ENCODE results near the gene LGALS1.
A peak's percentile ranks its signal among the peaks of the same experiment; 100 is the strongest.
"Not testable (repeated sequence)": the region's sequence is repeated elsewhere in the genome, so short reads cannot be mapped to it uniquely, and the experiment has no call there.

Gene LGALS1

DNA sequence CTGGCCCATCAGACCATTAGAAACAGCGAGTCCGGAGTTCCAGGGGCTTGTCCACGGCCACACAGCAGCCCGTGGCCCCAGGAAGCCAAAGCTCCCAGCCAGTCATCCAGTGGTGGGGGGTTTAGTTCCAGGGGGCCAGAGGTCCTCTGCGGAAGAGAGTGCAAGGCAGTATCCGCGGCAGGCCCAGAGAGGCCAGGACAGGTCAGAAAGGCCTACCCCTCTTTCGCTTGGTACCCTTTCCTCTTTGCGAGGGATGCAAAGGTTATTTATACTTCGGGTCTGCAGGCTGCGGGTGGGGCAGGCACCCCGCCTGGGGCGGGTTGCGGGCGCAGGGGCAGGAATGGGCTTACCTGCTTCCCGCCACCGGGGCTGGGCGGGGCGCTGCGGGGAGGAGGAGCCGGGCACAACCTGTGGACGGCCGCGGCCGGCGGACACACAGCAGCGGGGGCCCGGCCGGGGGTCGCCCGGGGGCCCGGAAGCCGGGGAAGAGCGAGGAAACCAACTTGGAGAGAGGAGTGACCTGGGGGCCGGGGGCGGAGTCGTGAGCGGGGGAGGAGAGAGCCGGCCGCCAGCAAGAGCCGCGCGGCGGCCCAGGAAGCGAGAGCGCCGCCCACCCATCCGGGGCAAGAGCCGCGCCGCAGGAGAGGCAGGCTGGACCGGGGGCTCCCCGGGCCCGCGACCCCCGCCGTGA is 36.2 kb upstream of the LGALS1 start, which contains the start of gene SH3BP1:
SH3BP1 (plus strand) TSS at position 600 of the 691 bp plus-strand sequence. CDS start 119 bp downstream, outside the sequence.
- no peak for DNase-seq (ENCODE audit: low spot score)

DNA sequence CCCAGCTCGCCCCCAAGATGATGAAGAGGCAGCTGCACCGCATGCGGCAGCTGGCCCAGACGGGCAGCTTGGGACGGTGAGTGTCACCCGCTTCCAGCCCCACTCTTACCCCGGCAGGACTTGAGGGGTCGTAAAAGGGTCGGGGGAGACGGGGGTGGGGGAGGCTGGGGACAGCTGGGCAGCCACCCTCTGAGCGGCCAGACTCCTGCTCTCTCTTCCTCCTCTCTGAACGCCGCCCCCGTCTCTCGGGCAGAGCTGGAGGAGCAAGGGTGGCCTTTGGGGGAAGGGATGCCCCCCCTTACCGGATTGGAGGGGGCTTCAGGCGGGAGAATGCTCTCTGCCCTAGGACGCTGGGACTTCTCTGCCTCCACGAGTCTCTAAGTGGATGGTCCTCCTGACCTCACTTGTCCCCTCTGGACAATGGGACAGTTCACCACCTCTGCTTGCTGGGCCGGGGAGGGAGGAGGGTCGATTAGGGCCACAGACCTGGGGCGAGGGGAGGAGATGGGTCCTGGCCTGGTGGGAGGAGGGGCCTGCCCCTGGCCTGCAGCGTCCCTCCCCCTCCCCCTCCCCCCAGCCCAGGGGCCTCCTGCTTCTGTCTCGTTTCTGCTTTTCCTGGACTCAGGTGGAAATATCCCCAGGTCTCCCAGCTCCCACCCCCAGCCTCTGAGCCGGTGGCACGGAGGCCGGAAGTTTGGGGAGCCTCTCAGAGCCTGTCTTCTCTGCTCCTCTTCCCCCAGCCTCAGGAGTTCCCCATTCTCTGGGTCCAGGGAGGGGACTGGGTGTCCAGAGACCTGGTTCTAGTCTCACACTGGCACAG is 35.5 kb upstream of the LGALS1 start:
- DNase-seq (ENCODE audit: low spot score): no peak

DNA sequence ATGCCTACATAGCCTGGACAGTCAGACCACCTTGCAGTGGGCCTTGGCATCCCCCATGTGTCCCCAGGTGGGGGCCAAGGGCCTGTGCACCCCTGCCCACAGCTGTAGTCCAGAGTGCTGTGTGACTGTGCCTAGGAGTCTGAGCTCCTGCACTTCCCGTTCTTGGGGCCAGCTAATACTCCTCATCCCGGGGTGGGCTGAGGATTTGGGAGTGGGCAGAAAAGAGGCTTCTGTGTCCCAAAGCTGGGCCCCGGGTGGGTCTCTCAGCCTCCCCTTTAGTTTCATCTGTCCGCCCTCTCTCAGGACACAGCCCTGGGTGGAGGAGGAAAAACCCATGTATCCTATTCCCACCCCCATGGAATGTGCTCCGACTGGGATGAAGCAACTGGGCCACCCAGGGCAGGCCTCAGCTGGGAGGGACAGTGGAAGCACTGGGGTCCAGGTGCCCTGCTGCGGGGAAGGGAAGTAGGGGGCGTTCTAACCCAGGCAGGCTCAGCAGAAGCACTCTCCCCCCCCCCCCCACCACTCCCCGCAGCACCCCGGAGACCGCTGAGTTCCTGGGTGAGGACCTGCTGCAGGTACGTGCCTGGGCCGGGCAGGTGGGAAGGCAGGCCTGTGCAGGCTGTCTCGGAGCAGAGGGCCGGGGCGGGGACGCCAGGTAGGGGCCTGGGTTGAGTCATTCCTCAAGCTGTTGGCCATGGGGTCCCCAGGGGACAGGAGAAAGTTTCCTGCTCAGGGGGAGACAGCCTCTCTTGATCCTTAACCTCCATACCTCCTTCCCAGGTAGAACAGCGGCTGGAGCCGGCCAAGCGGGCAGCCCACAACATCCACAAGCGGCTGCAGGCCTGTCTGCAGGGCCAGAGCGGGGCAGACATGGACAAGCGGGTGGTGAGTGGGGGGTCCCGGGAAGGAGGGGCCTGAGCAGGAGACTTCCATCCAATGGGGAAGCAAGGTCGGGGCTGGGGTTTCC is 34.6 kb upstream of the LGALS1 start:
- no peak for DNase-seq (ENCODE audit: low spot score)

DNA sequence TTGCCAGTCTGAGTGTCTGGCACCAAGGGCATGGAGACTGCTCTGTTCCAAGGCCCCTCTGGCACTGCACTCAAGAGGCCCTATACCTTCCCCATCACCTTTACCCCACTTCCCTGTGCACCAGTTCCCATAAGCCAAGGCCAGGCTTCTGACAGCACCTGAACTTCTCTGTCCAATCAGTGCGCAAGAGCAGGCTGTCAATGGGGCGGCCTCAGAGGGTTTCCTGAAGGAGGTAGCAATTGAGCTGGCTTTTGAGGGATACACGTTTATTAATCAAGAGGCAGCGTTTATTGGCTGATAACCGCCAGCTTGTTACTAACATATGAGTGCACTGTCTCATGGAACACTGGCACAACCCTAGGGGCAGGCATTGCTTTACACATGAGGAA is 33.9 kb upstream of the LGALS1 start:
- no peak for DNase-seq (ENCODE audit: low spot score)

DNA sequence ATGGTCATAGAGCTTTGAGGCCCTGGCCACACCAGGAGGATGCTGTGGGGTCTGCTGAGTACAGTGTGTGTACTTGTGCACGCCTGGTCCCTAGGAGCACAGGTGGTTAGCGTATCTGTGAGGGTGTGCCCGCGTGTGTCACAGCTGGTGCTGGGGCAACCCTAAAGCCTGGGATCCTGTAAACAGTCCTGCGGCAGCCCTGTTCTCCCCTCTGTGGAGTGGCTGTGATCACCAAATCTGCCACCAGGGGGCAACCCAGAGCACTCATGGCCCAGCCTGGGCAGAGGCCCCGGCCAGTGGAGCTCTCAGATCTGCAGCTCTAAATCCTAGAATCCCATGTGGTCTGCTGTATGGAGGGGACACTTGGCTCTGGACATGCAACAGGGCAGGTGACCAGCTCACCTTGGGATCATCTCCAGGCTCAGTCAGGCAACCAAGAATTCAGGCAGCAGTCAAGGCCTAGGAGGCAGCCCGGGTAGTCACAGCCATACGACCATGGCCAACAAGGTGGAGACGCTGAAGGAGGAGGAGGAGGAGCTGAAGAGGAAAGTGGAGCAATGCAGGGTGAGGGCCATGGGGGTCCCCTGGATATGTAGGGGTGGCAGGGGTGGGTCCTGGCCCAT is 32.1 kb upstream of the LGALS1 start:
- peak; percentile 82 for DNase-seq (ENCODE audit: low spot score)

DNA sequence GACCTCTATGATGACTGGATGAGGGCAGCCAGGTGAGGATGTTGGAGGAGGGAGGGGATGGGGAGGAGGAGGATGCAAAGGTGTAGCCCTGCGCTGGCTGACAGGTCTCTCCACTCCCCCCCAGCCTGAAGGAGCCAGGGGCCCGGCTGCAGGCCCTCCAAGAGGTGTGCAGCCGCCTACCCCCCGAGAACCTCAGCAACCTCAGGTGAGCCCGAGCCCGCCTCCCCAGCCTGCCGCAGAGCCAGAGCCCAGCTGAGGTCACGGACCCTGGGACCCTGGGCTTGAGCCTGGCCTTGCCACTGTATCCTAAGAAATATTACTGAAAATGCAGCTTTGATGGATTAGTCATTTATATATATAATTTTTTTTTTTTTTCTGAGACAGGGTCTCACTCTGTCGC is 28.1 kb upstream of the LGALS1 start:
- DNase-seq (ENCODE audit: low spot score): no peak

DNA sequence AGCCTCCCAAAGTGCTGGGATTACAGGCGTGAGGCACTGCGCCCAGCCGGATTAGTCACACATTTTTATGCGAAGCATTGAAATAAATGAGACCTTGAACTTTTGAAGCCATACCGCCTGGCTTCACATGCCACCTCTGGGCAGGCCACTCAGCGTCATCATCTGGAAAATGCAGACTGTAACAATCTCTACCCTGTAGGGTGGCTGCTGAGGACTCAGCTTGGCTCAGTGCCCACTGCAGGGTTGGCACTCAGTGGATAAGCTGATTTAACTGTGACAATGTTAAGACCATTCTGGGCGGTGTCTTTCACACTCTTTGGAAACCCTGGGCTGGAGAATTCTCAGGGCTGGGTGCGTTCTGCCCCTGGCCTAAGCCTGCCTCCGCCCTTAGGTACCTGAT is 27.5 kb upstream of the LGALS1 start:
- no peak for DNase-seq (ENCODE audit: low spot score)

DNA sequence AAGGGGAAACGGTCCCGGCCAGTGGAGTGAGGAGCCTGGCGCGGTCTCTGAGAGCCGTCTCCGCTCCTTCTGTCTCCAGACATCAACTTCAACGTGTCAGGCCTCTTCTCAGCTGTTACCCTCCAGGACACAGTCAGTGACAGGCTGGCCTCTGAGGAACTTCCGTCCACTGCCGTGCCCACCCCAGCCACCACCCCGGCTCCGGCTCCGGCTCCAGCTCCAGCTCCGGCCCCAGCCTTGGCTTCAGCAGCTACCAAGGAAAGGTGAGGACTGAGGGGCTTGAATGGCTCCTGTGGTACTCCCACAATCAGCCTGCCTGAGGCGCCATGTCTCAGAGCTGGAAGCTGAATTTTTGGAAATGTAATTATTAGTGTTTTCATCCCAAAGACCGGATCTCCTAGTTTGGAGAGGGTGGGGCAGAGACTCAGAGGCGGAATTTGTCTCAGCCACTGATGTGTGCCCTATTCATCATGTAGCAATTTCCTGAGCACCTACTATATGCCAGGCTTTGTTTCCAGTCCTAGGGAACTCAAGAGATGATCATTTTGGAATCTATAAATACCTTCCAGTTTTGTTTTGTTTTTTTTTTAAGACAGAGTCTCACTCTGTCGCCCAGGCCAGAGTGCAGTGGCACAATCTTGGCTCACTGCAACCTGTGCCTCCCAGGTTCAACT is 24.8 kb upstream of the LGALS1 start:
- no peak for DNase-seq (ENCODE audit: low spot score)

DNA sequence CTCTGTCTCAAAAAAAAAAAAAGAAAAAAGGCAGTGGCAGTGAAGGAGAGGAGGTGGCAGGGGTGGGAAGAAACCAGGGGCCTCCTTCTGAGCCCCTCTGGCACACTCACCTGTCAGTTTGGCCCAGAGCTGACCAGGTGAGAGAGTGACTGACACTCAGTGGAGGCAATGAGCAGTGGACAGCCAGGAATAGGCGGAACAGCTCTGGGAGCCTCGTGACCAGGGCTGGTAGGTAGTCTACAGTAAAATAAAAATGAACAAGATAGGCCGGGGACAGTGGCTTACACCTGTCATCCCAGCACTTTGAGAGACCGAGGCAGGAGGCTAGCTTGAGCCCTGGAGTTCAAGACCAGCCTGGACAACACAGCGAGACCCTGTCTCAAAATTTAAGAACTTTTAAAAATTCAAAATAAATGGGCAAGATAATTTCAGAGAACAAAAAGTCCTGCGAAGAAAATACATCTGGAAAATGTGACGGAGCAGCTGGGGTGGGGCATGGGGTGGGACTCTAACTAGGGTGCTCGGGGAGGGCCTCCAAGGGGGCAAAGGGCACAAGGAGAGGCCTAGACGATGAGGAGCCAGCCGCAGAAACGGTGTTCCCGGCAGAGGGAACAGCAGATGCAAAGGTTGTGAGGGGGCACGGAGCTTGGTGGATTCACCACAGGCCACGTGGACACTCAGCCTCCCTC is 20.7 kb upstream of the LGALS1 start:
- DNase-seq (ENCODE audit: low spot score): no peak

DNA sequence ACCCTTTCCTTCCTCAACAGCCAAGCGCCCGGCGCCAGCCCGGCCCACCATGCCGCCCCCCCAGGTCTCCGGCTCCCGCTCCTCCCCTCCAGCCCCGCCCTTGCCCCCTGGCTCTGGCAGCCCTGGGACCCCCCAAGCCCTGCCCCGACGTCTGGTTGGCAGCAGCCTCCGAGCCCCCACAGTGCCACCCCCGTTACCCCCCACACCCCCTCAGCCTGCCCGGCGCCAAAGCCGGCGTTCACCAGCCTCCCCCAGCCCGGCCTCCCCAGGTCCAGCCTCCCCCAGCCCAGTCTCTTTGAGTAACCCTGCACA is 20.2 kb upstream of the LGALS1 start:
- DNase-seq (ENCODE audit: low spot score): no peak

DNA sequence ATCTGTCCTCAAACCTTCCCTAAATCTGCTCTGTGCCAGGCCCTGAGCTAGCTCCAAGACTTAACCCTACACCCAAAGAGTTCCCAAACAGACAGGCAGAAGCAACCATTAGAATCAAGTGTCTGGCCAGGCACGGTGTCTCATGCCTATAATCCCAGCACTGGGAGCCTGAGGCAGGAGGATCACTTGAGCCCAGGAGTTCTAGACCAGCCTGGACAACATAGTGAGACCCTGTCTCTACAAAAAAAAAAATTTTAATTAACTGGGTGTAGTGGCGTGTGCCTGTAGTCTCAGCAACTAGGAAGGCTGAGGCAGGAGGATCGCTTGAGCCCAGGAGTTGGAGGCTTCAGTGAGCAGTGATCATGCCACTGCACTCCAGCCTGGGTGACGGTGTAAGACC is 18.9 kb upstream of the LGALS1 start:
- DNase-seq (ENCODE audit: low spot score): not testable (repeated sequence)

DNA sequence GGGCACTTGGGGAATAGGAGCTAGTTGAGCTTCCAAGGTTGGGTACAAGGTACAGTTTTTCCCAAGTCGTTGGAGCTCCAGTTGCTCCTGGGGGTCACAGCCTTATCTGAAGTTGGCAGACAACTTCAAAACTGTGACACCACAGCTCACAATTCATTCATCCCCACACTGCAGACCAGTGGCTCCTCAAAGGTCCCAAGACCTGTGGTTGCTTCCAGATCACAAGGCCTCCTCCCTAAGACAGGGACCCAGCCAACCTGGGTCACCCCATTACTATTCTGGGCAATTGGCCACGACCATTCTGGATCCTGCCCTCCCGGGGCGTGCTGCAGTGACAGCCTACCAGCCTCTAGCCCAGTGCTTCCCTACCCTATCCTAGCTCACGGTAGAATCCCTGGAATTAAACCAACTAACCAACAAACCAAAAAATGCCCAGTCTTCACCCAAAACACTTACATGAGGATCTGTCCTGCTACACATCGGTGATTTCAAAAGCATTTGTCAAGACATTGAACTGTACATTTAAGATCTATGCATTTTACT is 17.8 kb upstream of the LGALS1 start:
- DNase-seq (ENCODE audit: low spot score): no peak

DNA sequence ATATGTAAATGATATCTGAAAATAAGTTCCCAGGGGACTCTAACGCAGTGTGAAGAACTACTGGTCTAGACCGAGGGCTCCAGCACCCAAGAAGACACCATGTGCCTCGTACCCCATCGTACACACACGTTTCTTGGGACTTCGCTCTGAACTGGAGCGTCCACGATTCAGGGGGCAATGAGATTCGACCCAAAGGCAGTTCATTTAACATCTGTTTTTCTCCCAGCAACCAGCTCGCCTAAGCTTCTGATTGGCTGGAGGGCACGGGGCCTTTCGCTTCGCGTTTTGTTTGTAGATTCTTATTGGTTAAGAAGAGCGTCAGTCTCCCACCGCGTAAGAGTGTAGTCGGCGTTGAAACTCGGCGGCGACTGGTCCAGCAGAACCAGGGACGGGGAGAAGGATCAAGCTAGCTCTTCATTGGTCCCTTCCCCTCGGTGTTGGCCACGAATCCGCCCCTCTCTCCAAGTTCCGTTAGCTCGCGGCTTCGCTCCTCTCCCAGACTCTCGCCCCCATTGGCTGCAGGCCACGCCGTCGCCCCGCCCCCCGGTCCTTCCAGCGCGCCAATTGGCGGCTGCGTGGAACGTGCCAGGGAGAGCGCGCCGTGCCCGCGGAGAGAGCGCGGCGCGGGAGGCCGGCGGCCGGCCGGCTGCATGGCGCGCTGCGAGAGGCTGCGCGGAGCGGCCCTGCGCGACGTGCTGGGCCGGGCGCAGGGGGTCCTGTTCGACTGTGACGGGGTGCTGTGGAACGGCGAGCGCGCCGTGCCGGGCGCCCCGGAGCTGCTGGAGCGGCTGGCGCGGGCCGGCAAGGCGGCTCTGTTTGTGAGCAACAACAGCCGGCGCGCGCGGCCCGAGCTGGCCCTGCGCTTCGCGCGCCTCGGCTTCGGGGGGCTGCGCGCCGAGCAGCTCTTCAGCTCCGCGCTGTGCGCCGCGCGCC is 17.0 kb upstream of the LGALS1 start, which contains the start of gene PDXP:
PDXP (plus strand) TSS at position 591 of the 933 bp plus-strand sequence; CDS start at position 651, 60 bp downstream.
- peak; percentile 100 for DNase-seq (ENCODE audit: low spot score)

DNA sequence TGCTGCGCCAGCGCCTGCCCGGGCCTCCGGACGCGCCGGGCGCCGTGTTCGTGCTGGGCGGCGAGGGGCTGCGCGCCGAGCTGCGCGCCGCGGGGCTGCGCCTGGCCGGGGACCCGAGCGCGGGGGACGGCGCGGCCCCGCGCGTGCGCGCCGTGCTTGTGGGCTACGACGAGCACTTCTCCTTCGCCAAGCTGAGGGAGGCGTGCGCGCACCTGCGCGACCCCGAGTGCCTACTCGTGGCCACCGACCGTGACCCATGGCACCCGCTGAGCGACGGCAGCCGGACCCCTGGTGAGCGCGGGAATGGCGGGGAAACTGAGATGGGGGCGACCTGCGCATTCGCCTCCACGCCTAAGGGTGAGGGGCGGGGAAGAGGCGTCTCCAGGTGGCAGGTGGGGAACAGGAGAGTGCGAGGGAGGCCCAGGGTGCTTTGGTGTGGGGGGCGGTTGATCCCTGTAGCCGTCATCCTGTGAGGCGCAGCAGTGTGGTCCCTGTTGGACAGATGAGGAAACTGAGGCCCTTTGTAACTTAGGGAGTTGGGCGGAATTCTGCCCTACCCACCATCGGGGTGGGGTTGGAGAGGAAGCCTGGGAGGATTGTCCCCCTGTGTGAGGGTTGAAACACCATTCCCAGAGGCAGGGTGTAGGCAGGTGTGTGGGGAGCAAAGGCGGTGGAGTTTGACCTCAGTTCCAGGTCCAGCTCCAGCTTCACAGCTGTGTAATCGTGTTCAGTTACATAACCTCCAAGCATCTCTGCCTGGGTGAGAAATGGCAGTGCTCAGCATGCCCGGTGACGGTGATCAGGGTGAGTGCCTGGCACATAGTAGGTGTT is 16.2 kb upstream of the LGALS1 start:
- DNase-seq (ENCODE audit: low spot score): no peak

DNA sequence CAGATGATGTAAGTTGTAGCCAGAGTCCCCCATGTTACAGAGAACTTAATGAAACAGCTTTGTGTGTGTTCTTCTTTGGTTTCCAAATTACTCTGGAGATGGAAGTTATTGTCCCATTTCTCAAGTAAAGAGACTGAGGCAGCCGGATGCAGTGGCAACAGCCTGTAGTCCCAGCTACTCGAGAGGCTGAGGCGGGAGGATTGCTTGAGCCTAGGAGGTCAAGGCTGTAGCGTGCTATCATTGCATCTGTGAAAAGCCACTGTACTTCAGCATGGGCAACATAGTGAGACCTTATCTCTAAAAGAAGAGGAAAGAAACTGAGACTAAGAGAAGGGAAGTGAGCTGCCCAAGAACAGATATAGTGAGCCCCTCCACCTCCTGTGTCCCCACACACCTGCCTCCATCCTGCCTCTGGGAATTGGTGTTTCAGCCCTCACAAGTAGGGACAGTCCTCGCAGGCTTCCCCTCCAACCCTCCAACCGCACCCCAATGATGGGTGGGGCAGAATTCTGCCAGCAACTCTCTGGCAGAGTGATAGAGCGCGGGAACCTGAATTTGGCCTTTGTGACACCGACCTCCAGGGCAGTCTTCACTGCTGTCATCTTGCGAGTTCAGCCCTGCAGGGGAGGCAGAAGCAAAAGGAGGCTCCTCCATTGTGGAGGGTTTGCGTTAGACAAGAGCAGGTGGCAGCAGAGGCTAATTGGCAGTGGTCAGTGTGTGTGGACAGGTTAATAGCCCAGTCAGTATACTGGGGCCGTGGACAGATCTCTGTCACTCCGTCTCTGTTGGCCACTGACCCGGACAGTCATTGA is 15.3 kb upstream of the LGALS1 start:
- no peak for DNase-seq (ENCODE audit: low spot score)

DNA sequence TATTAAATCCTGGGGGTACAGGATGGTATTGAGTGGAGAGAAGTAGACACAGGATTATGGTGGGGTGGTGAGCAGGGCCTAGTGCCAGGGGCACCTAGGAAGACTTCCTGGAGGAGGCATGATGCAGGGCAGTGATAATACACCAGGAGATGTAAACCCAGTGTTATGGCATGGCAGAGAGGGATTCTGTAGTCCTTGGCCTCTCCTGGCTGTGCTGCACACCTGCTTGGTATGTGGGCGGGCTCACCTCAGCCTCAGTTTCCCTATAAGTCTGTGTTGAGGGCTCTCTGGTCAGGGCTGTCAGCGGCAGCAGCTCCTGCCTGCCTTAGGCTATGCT is 14.8 kb upstream of the LGALS1 start:
- no peak for DNase-seq (ENCODE audit: low spot score)

DNA sequence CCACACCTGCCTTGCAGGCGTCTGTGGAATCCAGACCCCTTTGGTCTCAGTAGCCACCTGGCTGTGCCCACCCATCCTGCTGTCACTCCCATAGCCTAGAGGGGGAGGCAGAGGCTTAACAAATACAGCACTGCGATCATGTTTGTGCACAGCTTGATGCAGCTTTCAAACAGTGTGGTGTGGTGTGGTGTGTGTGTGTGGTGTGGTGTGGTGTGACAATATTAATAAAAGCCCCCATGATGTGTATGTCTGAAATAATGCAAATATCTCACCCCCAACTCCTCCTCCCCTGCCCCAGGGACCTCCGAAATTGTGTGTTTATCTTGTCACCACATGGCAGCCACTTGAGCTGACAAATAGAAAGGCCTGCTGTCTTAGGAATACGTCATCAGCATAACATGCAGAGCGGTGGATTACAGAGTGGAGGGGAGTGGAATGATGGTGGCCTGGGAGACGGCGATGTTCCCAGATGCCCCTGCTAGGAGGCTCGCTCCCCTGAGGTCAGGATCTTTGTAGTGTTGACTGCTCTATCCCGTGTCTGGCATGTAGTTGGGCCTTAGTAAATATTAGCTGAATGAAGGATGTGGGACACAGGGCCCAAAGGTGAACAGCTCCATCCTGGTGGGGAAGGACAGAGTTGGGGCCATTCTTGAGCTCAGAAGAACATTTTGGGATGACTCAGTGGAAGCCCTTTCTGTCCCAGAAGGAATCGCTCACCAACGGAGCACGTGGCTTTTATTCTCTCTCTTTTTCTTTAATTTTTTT is 14.1 kb upstream of the LGALS1 start:
- peak; percentile 74 for DNase-seq (ENCODE audit: low spot score)

Measured in Ammon's horn (tissue), 1 donor.